ENCODE measurements around the gene CHST5. TPM values are rescaled to one million over a fixed set of nuclear protein-coding genes. Genes with fewer than 3 reads are reported as not detected.

CHST5 gene
- total RNA-seq, 4 donors from 2014 or later: 0.19 TPM; not detected in 3

GRCh38 chr16:75483222-75483621, 52.7 kb downstream of the CHST5 start:
- no peak for TF ChIP-seq CTCF (IDR thresholded peaks at IDR 0.05; ENCODE audit: low read depth)

DNA sequence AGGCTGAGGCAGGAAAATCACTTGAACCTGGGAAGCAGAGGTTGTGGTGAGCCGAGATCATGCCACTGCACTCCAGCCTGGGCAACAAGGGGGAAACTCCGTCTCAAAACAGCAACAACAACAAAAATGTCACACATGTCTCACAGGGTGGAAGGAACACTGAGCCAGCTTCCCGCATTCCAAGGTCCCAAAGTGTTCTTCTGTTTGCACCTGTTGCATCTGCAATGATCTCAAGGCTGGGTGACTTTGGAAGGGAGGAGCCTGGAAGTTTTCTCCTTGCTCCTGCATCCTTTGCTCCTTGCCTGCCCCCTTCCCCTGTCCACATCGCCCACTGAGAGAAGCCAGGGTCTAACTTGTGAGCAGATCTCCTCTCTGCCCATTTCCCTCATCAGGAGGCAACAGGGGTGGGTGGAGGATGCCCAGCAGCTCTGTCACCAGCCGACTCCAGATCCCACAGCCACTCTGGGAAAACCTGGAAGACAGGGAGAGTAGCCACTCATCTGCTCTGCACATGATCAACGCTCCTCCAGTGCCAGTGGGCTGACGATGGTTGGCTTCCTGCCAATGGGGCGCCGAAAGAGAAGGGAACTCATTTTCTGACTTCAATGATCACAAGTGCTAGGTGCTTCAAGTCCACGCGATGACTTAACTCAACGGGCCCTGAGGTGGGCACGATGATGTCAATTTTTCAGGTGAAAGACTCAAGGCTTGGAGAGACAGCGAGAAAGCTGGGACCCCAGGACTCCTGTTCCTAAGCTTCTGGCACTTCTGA, 53.3 kb downstream of the CHST5 start:
- no peak for TF ChIP-seq CTCF (IDR thresholded peaks at IDR 0.05; ENCODE audit: low read depth)

DNA sequence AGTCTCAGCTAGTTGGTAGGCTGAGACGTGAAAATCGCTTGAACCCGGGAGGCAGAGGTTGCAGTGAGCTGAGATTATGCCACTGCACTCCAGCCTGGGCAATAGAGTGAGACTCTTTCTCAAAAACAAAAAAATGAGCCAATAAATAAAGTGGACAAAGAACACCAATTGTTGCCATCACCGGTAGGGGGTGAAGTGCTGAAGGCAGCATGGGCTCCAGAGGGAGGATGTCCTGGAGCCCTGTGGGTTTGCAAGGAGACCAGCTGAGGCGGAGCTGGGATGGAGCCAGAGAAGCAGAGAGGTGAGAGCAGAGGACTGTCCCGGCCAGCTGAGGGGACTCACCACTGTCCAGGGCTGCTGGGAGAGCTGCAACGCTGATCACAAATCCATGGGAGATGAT, 54.4 kb downstream of the CHST5 start:
- no peak for TF ChIP-seq CTCF (IDR thresholded peaks at IDR 0.05; ENCODE audit: low read depth)

- TF ChIP-seq CTCF (IDR thresholded peaks at IDR 0.05; ENCODE audit: low read depth): no peak
Measured at GRCh38 chr16:75479421-75479990, 56.4 kb downstream of the CHST5 start.

Other genes starting within 250 kb of the CHST5 start
- 10 to 100 TPM; 38.6 to 60.7 (median 57.0) TPM for gene CFDP1, start 102.6 kb downstream of the CHST5 start, total RNA-seq
- gene TMEM170A, start 71.4 kb downstream of the CHST5 start, total RNA-seq: 10 to 100 TPM; 14.8 to 20.5 (median 18.0) TPM
- gene CHST6, start 40.7 kb downstream of the CHST5 start, total RNA-seq: not detected
- gene TMEM231, start 20.1 kb upstream of the CHST5 start, total RNA-seq: 1 to 10 TPM; 2.9 to 6.2 (median 4.7) TPM
- 100 to 1,000 TPM in 2 of 4 donors, 10 to 100 TPM in 2; 74.6 to 118 (median 105) TPM for gene GABARAPL2, start 30.3 kb upstream of the CHST5 start, total RNA-seq
- gene ADAT1, start 87.2 kb upstream of the CHST5 start, total RNA-seq: 10 to 100 TPM; 31.3 to 57.1 (median 41.7) TPM
- gene KARS1, start 111.6 kb upstream of the CHST5 start, total RNA-seq: 100 to 1,000 TPM in 3 of 4 donors, 10 to 100 TPM in 1; 89.6 to 135 (median 107) TPM
- gene TERF2IP, start 111.7 kb upstream of the CHST5 start, total RNA-seq: 10 to 100 TPM; 49.1 to 91.6 (median 66.2) TPM
- not detected for gene CPHXL2, start 140.9 kb upstream of the CHST5 start, total RNA-seq
- gene DUXB, start 165.4 kb upstream of the CHST5 start, total RNA-seq: not detected
- gene CPHXL, start 190.4 kb upstream of the CHST5 start, total RNA-seq: not detected

Data from subcutaneous adipose tissue (tissue), 4 donors.